T-helper 17 cell (primary cell): Measurements from ENCODE around the gene TNK2. TPM values are rescaled to one million over a fixed set of nuclear protein-coding genes. Genes with fewer than 3 reads are reported as not detected.
"Not testable (repeated sequence)": the region's sequence is repeated elsewhere in the genome, so short reads cannot be mapped to it uniquely, and the experiment has no call there.

ENCODE experiments used
- ATAC-seq: fragments of 150-1000 bp; cut with Tn5 transposase; 2 replicates; pipeline ENCODE4 v1.10.0; 2021; ENCODE audit warnings: mild to moderate bottlenecking, moderate library complexity
- DNase-seq, 3 donors: peaks; one replicate each; pipeline versions ENCODE4 v3.0.0 to v3.0.0-alpha.2; 2020 to 2021
- H3K9me3 ChIP-seq: one replicate; pipeline ENCODE4 v1.7.0; 2013; ENCODE audit warnings: low read length, mild to moderate bottlenecking; ENCODE audit not compliant: control insufficient read depth, poor library complexity, severe bottlenecking
- H3K27ac Mint-ChIP-seq: one replicate; pipeline ENCODE4 v1.8.0; 2022; ENCODE audit warnings: mild to moderate bottlenecking, moderate library complexity, mixed read lengths
- H3K27me3 Mint-ChIP-seq: one replicate; pipeline ENCODE4 v1.8.0; 2022; ENCODE audit warnings: mixed read lengths
- H3K36me3 Mint-ChIP-seq: one replicate; pipeline ENCODE4 v1.8.0; 2022; ENCODE audit warnings: low read depth, mixed read lengths
- H3K4me1 Mint-ChIP-seq: one replicate; pipeline ENCODE4 v1.8.0; 2022; ENCODE audit warnings: mild to moderate bottlenecking, mixed read lengths
- H3K4me3 Mint-ChIP-seq: one replicate; pipeline ENCODE4 v1.8.0; 2022; ENCODE audit warnings: mild to moderate bottlenecking, moderate library complexity, mixed read lengths
- total RNA-seq, 4 donors: library from RNA in 2 of 4; stranded (reverse) in 2 of 4; gene quantifications; one replicate each; pipeline ENCODE4 v1.2.3 and lab custom pipeline; 2022 to 2026

Gene TNK2
- total RNA-seq, 2 donors from 2014 or later: 123 to 125 TPM

DNA sequence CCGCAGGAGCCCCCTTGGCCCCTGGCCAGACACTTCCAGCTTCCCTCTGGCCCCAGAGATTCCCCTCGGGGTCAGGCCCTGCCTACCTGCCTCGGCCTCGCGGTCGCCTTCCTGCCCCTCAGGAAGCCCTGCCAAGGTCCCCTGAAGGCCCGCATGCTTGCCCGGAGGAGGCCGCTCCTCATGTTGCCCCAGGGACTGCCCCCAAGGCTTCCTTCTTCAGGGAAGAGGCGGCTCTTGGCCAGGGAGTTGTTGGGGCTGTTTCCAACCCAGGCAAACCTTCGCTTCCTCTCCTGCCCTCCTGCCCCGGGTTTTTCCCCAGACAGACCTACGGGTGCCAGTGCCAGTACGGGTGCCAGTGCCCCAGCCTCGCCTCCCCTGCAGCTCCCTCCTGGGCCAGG, 83.2 kb downstream of the TNK2 start:
- H3K9me3 ChIP-seq: no peaks in the 10 kb centered on the region
- Mint-ChIP-seq H3K27ac (no peak overlapping the region), H3K4me3 (no peak overlapping the region), H3K36me3 (no peaks in the 10 kb centered on the region), H3K27me3 (peaks cover 26% of the 10 kb centered on the region), H3K4me1 (no peaks in the 10 kb centered on the region)
- no peak for DNase-seq
- ATAC-seq: no peak

- not testable (repeated sequence) for H3K36me3 Mint-ChIP-seq, H3K9me3 ChIP-seq, ATAC-seq, H3K4me3 Mint-ChIP-seq, DNase-seq, H3K27ac Mint-ChIP-seq, H3K4me1 Mint-ChIP-seq
- peaks cover 23% of the 10 kb centered on the region for H3K27me3 Mint-ChIP-seq
These were observed 83.7 kb downstream of the TNK2 start for GRCh38 chr3:195824425-195825190.

DNA sequence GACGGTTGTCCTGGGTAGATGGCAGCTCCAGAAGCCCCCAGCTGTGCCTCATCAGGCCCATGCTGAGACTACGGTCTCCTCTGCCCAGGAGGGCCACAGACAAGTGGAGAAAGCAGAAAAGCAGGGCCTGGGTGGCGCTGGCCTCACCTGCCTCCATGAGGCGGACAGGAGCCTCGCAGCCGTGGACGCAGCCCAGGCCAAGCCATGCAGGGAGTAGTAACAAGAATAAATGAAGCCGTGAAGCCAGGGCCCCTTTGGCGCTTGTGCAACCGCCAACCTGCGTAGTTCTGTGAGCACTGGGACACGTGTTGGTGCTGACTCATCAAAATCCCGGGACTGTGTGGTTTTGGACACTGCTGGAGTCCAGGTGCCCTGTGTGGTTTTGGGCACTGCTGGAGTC, 84.4 kb downstream of the TNK2 start:
- ATAC-seq (no peak), DNase-seq (no peak)
- Mint-ChIP-seq H3K27ac (no peak overlapping the region), H3K4me3 (no peak overlapping the region), H3K27me3 (peaks cover 19% of the 10 kb centered on the region), H3K36me3 (no peaks in the 10 kb centered on the region), H3K4me1 (no peaks in the 10 kb centered on the region)
- no peaks in the 10 kb centered on the region for H3K9me3 ChIP-seq

GRCh38 chr3:195823280-195823679, 85.1 kb downstream of the TNK2 start:
- DNase-seq (no peak), ATAC-seq (no peak)
- H3K36me3 Mint-ChIP-seq: no peaks in the 10 kb centered on the region
- H3K9me3 ChIP-seq: no peaks in the 10 kb centered on the region
- H3K27ac Mint-ChIP-seq: no peak overlapping the region
- no peak overlapping the region for H3K4me3 Mint-ChIP-seq
- H3K4me1 Mint-ChIP-seq: no peaks in the 10 kb centered on the region
- H3K27me3 Mint-ChIP-seq: peaks cover 19% of the 10 kb centered on the region

DNA sequence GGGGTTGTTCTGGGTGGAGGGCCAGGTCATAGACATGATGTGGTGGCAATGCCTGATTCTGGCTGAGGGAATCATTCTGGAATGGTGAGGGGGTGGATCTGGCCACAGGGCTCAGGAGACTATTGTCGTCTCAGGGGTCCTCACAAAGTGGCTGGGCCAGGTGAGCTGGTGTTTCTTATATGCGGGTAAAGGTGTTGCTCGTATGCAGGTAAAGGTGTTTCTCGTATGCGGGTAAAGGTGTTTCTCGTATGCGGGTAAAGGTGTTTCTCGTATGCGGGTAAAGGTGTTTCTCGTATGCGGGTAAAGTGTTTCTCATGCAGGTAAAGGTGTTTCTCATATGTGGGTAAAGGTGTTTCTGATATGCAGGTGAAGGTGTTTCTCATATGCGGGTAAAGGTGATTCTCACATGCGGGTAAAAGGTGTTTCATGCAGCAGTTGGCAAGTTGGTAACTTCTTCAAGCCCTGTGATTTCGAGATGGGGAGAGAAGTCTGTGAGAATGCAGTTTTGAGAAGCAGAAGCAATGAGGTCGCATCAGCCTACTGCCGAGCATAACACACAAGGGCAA, 86.1 kb downstream of the TNK2 start:
- ATAC-seq: no peak
- DNase-seq: no peak
- no peak overlapping the region for H3K4me3 Mint-ChIP-seq
- no peak overlapping the region for H3K27ac Mint-ChIP-seq
- peaks cover 19% of the 10 kb centered on the region for H3K27me3 Mint-ChIP-seq
- H3K4me1 Mint-ChIP-seq: peaks cover 3% of the 10 kb centered on the region
- no peaks in the 10 kb centered on the region for H3K36me3 Mint-ChIP-seq
- no peaks in the 10 kb centered on the region for H3K9me3 ChIP-seq

DNA sequence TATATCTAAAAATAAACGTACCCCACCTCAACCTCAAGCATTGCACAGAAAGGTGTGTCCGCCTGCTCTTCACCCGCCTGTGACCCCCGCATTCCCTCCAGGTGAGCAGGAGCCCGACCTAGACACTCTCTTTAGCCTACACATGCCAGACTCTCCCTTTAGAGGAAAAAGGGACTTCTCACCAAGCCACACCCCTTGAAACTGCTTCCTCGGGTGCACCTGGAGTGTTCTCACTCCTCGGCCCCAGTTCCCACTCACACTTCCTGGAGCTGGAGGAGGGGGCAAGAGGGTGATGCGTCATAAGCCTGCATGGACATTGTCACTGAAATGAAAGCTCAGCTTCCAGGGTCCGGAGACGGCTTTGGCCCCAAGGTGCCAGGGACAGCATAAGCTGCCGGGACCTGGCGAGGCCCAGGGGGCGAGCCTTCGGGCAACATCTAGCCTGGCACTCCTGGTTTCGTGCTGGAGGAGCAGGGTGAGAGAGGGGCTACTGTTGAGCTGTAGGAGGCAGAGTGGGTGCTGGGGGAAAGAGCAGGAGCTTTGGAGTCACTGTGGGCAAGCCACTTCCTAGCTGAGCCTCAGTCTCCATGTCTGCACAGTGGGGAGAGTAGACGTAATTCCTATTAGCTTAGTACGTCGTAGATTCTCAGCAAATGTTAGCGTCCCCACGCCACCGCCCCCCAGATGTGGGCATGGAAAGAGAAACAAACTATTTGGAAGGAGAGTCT, 86.8 kb downstream of the TNK2 start:
- Mint-ChIP-seq H3K27ac (no peak overlapping the region), H3K4me3 (no peak overlapping the region), H3K36me3 (no peaks in the 10 kb centered on the region), H3K4me1 (peaks cover 5% of the 10 kb centered on the region), H3K27me3 (peaks cover 19% of the 10 kb centered on the region)
- no peak for ATAC-seq
- no peaks in the 10 kb centered on the region for H3K9me3 ChIP-seq
- DNase-seq: no peak

GRCh38 chr3:195820901-195821300, 87.5 kb downstream of the TNK2 start:
- H3K27ac Mint-ChIP-seq: no peak overlapping the region
- H3K4me3 Mint-ChIP-seq: no peak overlapping the region
- ATAC-seq: no peak
- DNase-seq: no peak
- H3K27me3 Mint-ChIP-seq: peaks cover 19% of the 10 kb centered on the region
- H3K9me3 ChIP-seq: no peaks in the 10 kb centered on the region
- H3K4me1 Mint-ChIP-seq: peaks cover 5% of the 10 kb centered on the region
- no peaks in the 10 kb centered on the region for H3K36me3 Mint-ChIP-seq

GRCh38 chr3:195820186-195820585, 88.2 kb downstream of the TNK2 start:
- Mint-ChIP-seq H3K36me3 (no peaks in the 10 kb centered on the region), H3K4me1 (peaks cover 5% of the 10 kb centered on the region), H3K27me3 (peaks cover 19% of the 10 kb centered on the region), H3K27ac (no peak overlapping the region), H3K4me3 (no peak overlapping the region)
- no peaks in the 10 kb centered on the region for H3K9me3 ChIP-seq
- DNase-seq: no peak
- ATAC-seq: no peak

DNA sequence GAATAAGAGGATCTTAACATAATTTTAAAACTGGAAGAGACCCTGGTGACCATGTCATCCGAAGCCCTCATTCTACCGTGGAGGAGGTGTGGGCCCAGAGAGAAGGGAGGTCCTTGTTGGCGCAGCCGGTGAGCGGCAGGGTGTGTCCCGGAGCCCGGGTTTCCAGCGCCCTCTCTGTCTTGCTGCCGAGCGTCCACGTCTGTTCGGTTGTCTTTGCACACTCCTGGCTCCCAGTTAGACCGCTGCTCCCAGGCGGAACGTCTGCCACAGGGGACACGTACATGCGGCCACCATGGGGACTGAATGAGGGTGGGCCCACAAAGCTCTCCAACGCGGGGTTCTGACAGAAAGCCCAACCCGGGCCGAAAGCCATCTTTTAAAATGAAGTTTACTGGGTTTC, 90.0 kb downstream of the TNK2 start:
- peaks cover 5% of the 10 kb centered on the region for H3K4me1 Mint-ChIP-seq
- peaks cover 13% of the 10 kb centered on the region for H3K27me3 Mint-ChIP-seq
- H3K27ac Mint-ChIP-seq: peak overlapping the region; percentile 43
- H3K4me3 Mint-ChIP-seq: no peak overlapping the region
- ATAC-seq: no peak
- no peaks in the 10 kb centered on the region for H3K36me3 Mint-ChIP-seq
- DNase-seq: no peak
- no peaks in the 10 kb centered on the region for H3K9me3 ChIP-seq

DNA sequence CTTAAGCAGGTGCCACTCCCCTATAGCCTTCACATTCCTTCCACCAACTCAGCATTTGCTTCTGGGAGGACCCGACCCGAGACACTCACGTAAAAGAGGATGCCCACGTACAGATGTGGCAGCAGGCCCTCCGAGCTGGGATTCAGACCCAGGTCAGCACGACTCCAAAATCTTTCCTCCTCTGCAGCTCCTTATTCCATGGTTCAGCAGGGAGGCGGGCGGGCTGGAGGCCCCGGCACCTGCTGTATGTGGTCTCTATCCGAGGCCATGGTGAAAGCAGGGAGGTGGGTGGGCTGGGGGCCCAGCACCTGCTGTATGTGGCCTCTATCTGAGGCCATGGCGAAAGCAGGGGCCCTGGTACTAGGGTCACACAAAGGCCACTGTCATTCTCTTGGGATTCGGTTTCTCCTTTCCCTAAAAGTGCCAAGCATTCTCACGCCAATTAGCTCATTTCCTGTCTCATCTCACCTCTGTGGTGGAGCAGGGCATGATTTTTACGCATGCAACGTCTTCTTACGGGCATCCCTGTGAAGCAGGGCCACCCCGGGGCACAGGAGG, 90.7 kb downstream of the TNK2 start:
- Mint-ChIP-seq H3K27ac (peak overlapping the region; percentile 43), H3K4me1 (peaks cover 5% of the 10 kb centered on the region), H3K4me3 (no peak overlapping the region), H3K36me3 (no peaks in the 10 kb centered on the region), H3K27me3 (peaks cover 11% of the 10 kb centered on the region)
- no peaks in the 10 kb centered on the region for H3K9me3 ChIP-seq
- DNase-seq (no peak), ATAC-seq (no peak)

DNA sequence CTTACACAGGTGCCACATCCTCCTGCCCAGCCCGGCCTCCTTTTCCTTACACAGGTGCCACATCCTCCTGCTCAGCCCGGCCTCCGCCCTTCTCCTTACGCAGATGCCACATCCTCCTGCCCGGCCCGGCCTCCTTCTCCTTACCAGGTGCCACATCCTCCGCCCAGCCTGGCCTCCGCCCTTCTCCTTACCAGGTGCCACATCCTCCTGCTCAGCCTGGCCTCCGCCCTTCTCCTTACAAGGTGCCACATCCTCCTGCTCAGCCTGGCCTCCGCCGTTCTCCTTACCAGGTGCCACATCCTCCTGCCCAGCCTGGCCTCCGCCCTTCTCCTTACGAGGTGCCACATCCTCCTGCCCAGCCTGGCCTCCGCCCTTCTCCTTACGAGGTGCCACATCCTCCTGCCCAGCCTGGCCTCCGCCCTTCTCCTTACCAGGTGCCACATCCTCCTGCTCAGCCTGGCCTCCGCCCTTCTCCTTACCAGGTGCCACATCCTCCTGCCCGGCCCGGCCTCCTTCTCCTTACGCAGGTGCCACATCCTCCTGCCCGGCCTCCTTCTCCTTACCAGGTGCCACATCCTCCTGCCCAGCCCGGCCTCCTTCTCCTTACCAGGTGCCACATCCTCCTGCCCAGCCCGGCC, 92.0 kb downstream of the TNK2 start:
- not testable (repeated sequence) for DNase-seq, H3K27ac Mint-ChIP-seq, H3K4me1 Mint-ChIP-seq

GRCh38 chr3:195815169-195815771, 93.1 kb downstream of the TNK2 start:
- H3K4me1 Mint-ChIP-seq: peaks cover 11% of the 10 kb centered on the region
- peak overlapping the region; percentile 16 for H3K27ac Mint-ChIP-seq
- H3K9me3 ChIP-seq: no peaks in the 10 kb centered on the region
- H3K4me3 Mint-ChIP-seq: no peak overlapping the region
- peaks cover 4% of the 10 kb centered on the region for H3K27me3 Mint-ChIP-seq
- peaks cover 3% of the 10 kb centered on the region for H3K36me3 Mint-ChIP-seq
- ATAC-seq (no peak), DNase-seq (no peak)

More for the DNA sequence above, 92.0 kb downstream of the TNK2 start:
- not testable (repeated sequence) for ATAC-seq, H3K27me3 Mint-ChIP-seq, H3K4me3 Mint-ChIP-seq, H3K9me3 ChIP-seq, H3K36me3 Mint-ChIP-seq
